Measurements from ENCODE around the gene MTMR10.

Gene MTMR10

DNA sequence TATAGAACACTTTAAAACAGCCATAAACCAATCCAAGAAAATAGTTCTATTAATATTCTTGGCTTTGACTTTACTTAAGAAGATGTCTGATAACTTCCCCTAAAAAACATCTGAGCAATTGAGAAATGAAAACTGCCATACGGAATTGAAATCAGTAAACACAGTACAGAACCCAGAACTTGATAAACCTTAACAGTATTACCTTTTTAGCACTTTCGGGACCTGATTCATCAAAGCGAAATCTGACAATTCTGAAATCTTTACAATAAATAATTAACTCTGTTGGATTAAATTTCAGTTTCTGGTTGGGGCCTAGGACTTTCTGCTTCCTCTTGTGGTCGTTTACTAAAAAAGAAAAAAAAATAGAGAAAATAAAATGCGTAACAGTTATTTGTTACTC is 17.3 kb downstream of the MTMR10 start:
- Histone ChIP-seq H3K27me3 (ENCODE audit: control insufficient read depth, insufficient read depth, low read length) (no peaks in the 10 kb centered on the region), H3K4me1 (ENCODE audit: control insufficient read depth, insufficient read depth, low read length) (no peaks in the 10 kb centered on the region), H3K4me3 (ENCODE audit: low read length) (no peak overlapping the region), H3K9ac (ENCODE audit: low read length) (no peak overlapping the region), H3K27ac (ENCODE audit: low read depth, low read length) (no peak overlapping the region), H3K36me3 (ENCODE audit: control insufficient read depth, insufficient read depth, low read length) (peaks cover 2% of the 10 kb centered on the region)

DNA sequence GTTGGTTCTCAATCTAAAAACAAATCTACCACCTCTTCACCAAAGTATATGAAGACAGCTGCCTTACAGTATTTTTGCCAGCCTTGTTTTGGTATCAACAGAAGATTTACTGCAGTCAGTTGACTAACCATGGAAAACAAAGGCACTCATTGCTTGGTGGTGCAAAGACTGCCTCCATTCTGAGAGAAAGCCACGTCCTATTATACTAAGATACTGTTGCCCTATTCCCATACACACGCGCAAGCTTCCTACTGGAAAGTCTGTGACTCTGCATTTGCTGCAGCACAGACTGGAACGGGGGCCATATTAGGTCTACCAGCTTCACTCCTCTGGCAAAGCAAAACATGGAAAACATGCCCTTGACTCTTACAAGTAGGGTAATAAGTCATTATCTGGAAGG is 18.0 kb downstream of the MTMR10 start:
- no peaks in the 10 kb centered on the region for H3K4me1 ChIP-seq (ENCODE audit: control insufficient read depth, insufficient read depth, low read length)

GRCh38 chr15:30969724-30970123 is 21.7 kb downstream of the MTMR10 start:
- H3K36me3 ChIP-seq (ENCODE audit: control insufficient read depth, insufficient read depth, low read length), result peaks cover 9% of the 10 kb centered on the region

More for the DNA sequence above, 18.0 kb downstream of the MTMR10 start:
- Histone ChIP-seq H3K4me3 (ENCODE audit: low read length) (no peak overlapping the region), H3K36me3 (ENCODE audit: control insufficient read depth, insufficient read depth, low read length) (peaks cover 2% of the 10 kb centered on the region), H3K27me3 (ENCODE audit: control insufficient read depth, insufficient read depth, low read length) (no peaks in the 10 kb centered on the region), H3K27ac (ENCODE audit: low read depth, low read length) (no peak overlapping the region), H3K9ac (ENCODE audit: low read length) (no peak overlapping the region)

GRCh38 chr15:30963681-30964080 is 27.7 kb downstream of the MTMR10 start:
- peaks cover 10% of the 10 kb centered on the region for H3K36me3 ChIP-seq (ENCODE audit: control insufficient read depth, insufficient read depth, low read length)
- no peaks in the 10 kb centered on the region for H3K27me3 ChIP-seq (ENCODE audit: control insufficient read depth, insufficient read depth, low read length)
- H3K4me1 ChIP-seq (ENCODE audit: control insufficient read depth, insufficient read depth, low read length), result no peaks in the 10 kb centered on the region
- H3K27ac ChIP-seq (ENCODE audit: low read depth, low read length), result no peak overlapping the region
- H3K4me3 ChIP-seq (ENCODE audit: low read length), result no peak overlapping the region
- H3K9ac ChIP-seq (ENCODE audit: low read length), result no peak overlapping the region

More at GRCh38 chr15:30969724-30970123, 21.7 kb downstream of the MTMR10 start:
- H3K27ac ChIP-seq (ENCODE audit: low read depth, low read length), result no peak overlapping the region
- H3K27me3 ChIP-seq (ENCODE audit: control insufficient read depth, insufficient read depth, low read length), result no peaks in the 10 kb centered on the region
- H3K4me1 ChIP-seq (ENCODE audit: control insufficient read depth, insufficient read depth, low read length), result no peaks in the 10 kb centered on the region
- no peak overlapping the region for H3K9ac ChIP-seq (ENCODE audit: low read length)
- no peak overlapping the region for H3K4me3 ChIP-seq (ENCODE audit: low read length)

GRCh38 chr15:30962659-30963058 is 28.8 kb downstream of the MTMR10 start:
- Histone ChIP-seq H3K9ac (ENCODE audit: low read length) (no peak overlapping the region), H3K4me1 (ENCODE audit: control insufficient read depth, insufficient read depth, low read length) (no peaks in the 10 kb centered on the region), H3K4me3 (ENCODE audit: low read length) (no peak overlapping the region), H3K36me3 (ENCODE audit: control insufficient read depth, insufficient read depth, low read length) (peaks cover 15% of the 10 kb centered on the region), H3K27me3 (ENCODE audit: control insufficient read depth, insufficient read depth, low read length) (no peaks in the 10 kb centered on the region), H3K27ac (ENCODE audit: low read depth, low read length) (no peak overlapping the region)

DNA sequence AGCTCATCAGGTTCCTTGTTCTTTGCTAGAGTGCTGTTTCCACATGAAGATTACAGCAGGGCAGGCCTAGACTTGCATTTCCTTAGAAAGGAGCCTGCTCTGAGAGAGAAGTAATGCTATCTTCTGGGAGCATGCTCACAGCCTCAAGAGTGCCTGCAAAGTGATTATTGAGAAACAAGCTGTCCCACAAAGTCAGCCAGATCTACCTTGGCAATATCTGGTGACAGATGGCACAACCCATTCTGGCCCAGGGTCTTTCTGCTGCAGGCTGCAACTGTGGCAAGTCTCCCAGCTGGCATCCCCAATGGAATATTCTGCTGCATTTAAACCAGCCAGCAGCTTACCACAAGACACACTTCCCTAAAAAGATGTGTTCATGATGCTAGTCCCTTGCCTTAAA is 29.3 kb downstream of the MTMR10 start:
- Histone ChIP-seq H3K36me3 (ENCODE audit: control insufficient read depth, insufficient read depth, low read length) (peaks cover 17% of the 10 kb centered on the region), H3K27me3 (ENCODE audit: control insufficient read depth, insufficient read depth, low read length) (no peaks in the 10 kb centered on the region), H3K9ac (ENCODE audit: low read length) (no peak overlapping the region), H3K27ac (ENCODE audit: low read depth, low read length) (no peak overlapping the region), H3K4me1 (ENCODE audit: control insufficient read depth, insufficient read depth, low read length) (no peaks in the 10 kb centered on the region), H3K4me3 (ENCODE audit: low read length) (no peak overlapping the region)

- Histone ChIP-seq H3K27me3 (ENCODE audit: control insufficient read depth, insufficient read depth, low read length) (no peaks in the 10 kb centered on the region), H3K36me3 (ENCODE audit: control insufficient read depth, insufficient read depth, low read length) (peaks cover 16% of the 10 kb centered on the region), H3K27ac (ENCODE audit: low read depth, low read length) (no peak overlapping the region), H3K9ac (ENCODE audit: low read length) (no peak overlapping the region), H3K4me1 (ENCODE audit: control insufficient read depth, insufficient read depth, low read length) (no peaks in the 10 kb centered on the region), H3K4me3 (ENCODE audit: low read length) (no peak overlapping the region)
Measured at GRCh38 chr15:30958219-30958618, 33.2 kb downstream of the MTMR10 start.

- Histone ChIP-seq H3K4me1 (ENCODE audit: control insufficient read depth, insufficient read depth, low read length) (no peaks in the 10 kb centered on the region), H3K27me3 (ENCODE audit: control insufficient read depth, insufficient read depth, low read length) (no peaks in the 10 kb centered on the region), H3K27ac (ENCODE audit: low read depth, low read length) (no peak overlapping the region), H3K4me3 (ENCODE audit: low read length) (no peak overlapping the region), H3K9ac (ENCODE audit: low read length) (no peak overlapping the region), H3K36me3 (ENCODE audit: control insufficient read depth, insufficient read depth, low read length) (peaks cover 28% of the 10 kb centered on the region)
Measured at GRCh38 chr15:30956216-30957124, 35.0 kb downstream of the MTMR10 start.

DNA sequence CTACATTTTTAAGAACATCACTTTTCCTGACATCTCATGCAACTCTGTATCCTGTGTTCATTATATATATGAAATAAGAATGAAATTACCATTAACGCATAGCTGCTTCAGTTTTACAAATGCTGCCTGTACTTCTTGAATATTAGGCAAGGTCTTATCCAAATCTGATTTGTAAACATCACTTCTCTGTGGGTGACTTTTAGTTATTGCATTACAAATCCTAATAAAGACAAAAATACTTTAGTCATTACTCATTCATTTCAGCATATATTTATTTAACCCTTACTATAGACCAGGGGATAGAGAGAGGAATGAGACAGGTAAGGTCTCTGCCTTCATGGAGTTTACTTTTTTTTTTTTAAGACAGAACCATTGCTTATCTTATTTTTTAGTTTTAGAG is 36.8 kb downstream of the MTMR10 start:
- Histone ChIP-seq H3K9ac (ENCODE audit: low read length) (no peak overlapping the region), H3K27ac (ENCODE audit: low read depth, low read length) (no peak overlapping the region), H3K36me3 (ENCODE audit: control insufficient read depth, insufficient read depth, low read length) (peaks cover 31% of the 10 kb centered on the region), H3K4me1 (ENCODE audit: control insufficient read depth, insufficient read depth, low read length) (no peaks in the 10 kb centered on the region), H3K27me3 (ENCODE audit: control insufficient read depth, insufficient read depth, low read length) (no peaks in the 10 kb centered on the region), H3K4me3 (ENCODE audit: low read length) (no peak overlapping the region)

GRCh38 chr15:30953731-30954378 is 37.6 kb downstream of the MTMR10 start:
- Histone ChIP-seq H3K9ac (ENCODE audit: low read length) (no peak overlapping the region), H3K4me1 (ENCODE audit: control insufficient read depth, insufficient read depth, low read length) (no peaks in the 10 kb centered on the region), H3K27me3 (ENCODE audit: control insufficient read depth, insufficient read depth, low read length) (no peaks in the 10 kb centered on the region), H3K4me3 (ENCODE audit: low read length) (no peak overlapping the region), H3K36me3 (ENCODE audit: control insufficient read depth, insufficient read depth, low read length) (peaks cover 29% of the 10 kb centered on the region), H3K27ac (ENCODE audit: low read depth, low read length) (no peak overlapping the region)

- no peak overlapping the region for H3K4me3 ChIP-seq (ENCODE audit: low read length)
- H3K4me1 ChIP-seq (ENCODE audit: control insufficient read depth, insufficient read depth, low read length), result no peaks in the 10 kb centered on the region
- H3K36me3 ChIP-seq (ENCODE audit: control insufficient read depth, insufficient read depth, low read length), result peaks cover 28% of the 10 kb centered on the region
- H3K27me3 ChIP-seq (ENCODE audit: control insufficient read depth, insufficient read depth, low read length), result no peaks in the 10 kb centered on the region
- no peak overlapping the region for H3K27ac ChIP-seq (ENCODE audit: low read depth, low read length)
- H3K9ac ChIP-seq (ENCODE audit: low read length), result no peak overlapping the region
Measured at GRCh38 chr15:30953183-30953582, 38.2 kb downstream of the MTMR10 start.

GRCh38 chr15:30943654-30944335 is 47.6 kb downstream of the MTMR10 start:
- Histone ChIP-seq H3K27me3 (ENCODE audit: control insufficient read depth, insufficient read depth, low read length) (no peaks in the 10 kb centered on the region), H3K4me3 (ENCODE audit: low read length) (no peak overlapping the region), H3K27ac (ENCODE audit: low read depth, low read length) (no peak overlapping the region), H3K9ac (ENCODE audit: low read length) (no peak overlapping the region), H3K36me3 (ENCODE audit: control insufficient read depth, insufficient read depth, low read length) (peaks cover 43% of the 10 kb centered on the region), H3K4me1 (ENCODE audit: control insufficient read depth, insufficient read depth, low read length) (no peaks in the 10 kb centered on the region)

Data from rectal smooth muscle tissue (tissue), 1 donor.